Measurements from ENCODE around the gene TIMM22.

GRCh38 chr17:1006054-1006453 is 9.1 kb downstream of the TIMM22 start:
- TF ChIP-seq CTCF (conservative IDR thresholded peaks at IDR 0.05 in 1 of 2, IDR thresholded peaks at IDR 0.05 in 1 of 2; ENCODE audit: extremely low read depth in 1 of 2, insufficient read depth in 1 of 2, low read depth in 1 of 2, low read length in 2 of 2) (no peak), EZH2 (IDR thresholded peaks at IDR 0.05; ENCODE audit: borderline replicate concordance, low read length) (no peak)

All from mammary epithelial cell (primary cell).